Right lobe of liver (tissue), 4 donors: ENCODE results near the gene CFC1.
"Not testable (repeated sequence)": the region's sequence is repeated elsewhere in the genome, so short reads cannot be mapped to it uniquely, and the experiment has no call there.

Source experiments
- CTCF ChIP-seq, 4 donors: fragments of 200-600 bp in 3 of 4; fragments of 450-650 bp in 1 of 4; IDR thresholded peaks; one replicate each; pipeline versions ENCODE4 v1.5.1 to v1.8.0; 2016 to 2022; ENCODE audit warnings: antibody characterized with exemption in 4 of 4, mild to moderate bottlenecking in 2 of 4
- POLR2A ChIP-seq: fragments of 450-650 bp; IDR thresholded peaks from one replicate; pipeline ENCODE4 v1.6.1; 2017; ENCODE audit warnings: antibody characterized with exemption, mild to moderate bottlenecking
- donor health status: DM: no; HTN: no; CAD: no.
- donor health status: DM: no; HTN: no; CAD: no.
- donor health status: DM: no; HTN: yes; CAD: no.

DNA sequence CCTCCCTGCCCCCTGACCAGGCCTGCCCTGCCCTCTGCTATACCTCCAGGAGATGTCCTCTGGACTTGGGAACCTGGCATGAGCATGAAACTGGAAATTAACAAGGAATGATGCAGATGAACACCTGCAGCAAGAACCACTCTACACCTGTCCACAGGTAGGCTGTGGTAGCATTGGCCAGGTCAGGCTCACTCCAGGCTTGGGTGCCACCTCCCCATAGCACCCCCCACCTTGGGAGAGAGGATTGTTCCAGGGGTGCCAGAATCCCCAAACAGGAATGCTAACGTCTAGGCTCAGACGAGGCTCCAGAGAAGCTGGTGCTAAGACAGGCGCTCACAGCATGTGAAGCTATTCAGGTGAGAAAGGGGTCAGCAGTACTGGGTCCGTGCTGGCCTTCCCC, 5.4 kb downstream of the CFC1 start:
- TF ChIP-seq CTCF (IDR thresholded peaks at IDR 0.05); POLR2A: not testable (repeated sequence)
